Small intestine (tissue), 7 donors: Measurements from ENCODE around the gene SPEG. TPM values are rescaled to one million over a fixed set of nuclear protein-coding genes. Genes with fewer than 3 reads are reported as not detected.
A peak's percentile ranks its signal among the peaks of the same experiment; 100 is the strongest.

Experiments used
- DNase-seq, 2 donors: peaks; one replicate each; pipeline versions ENCODE4 v3.0.0 to v3.0.0-alpha.2; 2013
- FAIRE-seq: peaks from 2 replicates; lab custom pipeline; 2012; peaks lifted over from hg19 to GRCh38; lab: Jason Lieb, UNC
- H3K27ac ChIP-seq, 3 donors: one replicate each; pipeline ENCODE4 v1.5.1; 2013; ENCODE audit warnings: low read length in 2 of 3, mild to moderate bottlenecking in 2 of 3, control low read depth in 1 of 3, inconsistent platforms in 1 of 3, low read depth in 1 of 3, moderate library complexity in 1 of 3
- H3K27me3 ChIP-seq, 3 donors: one replicate each; pipeline ENCODE4 v1.6.1; 2013; ENCODE audit warnings: low read length in 3 of 3, inconsistent platforms in 1 of 3; ENCODE audit not compliant: control insufficient read depth in 3 of 3, insufficient read depth in 3 of 3
- H3K36me3 ChIP-seq, 3 donors: one replicate each; pipeline ENCODE4 v1.6.1; 2013; ENCODE audit warnings: low read length in 3 of 3, inconsistent platforms in 1 of 3, low read depth in 1 of 3, mild to moderate bottlenecking in 1 of 3, moderate library complexity in 1 of 3; ENCODE audit not compliant: control insufficient read depth in 3 of 3, insufficient read depth in 2 of 3
- H3K4me1 ChIP-seq, 3 donors: one replicate each; pipeline ENCODE4 v1.6.1; 2013; ENCODE audit warnings: low read length in 2 of 3, inconsistent platforms in 1 of 3, low read depth in 1 of 3, mild to moderate bottlenecking in 1 of 3, moderate library complexity in 1 of 3; ENCODE audit not compliant: control insufficient read depth in 3 of 3, insufficient read depth in 2 of 3
- H3K4me3 ChIP-seq, 3 donors: one replicate each; pipeline ENCODE4 v1.5.1; 2013; ENCODE audit warnings: low read length in 3 of 3, control low read depth in 1 of 3, inconsistent platforms in 1 of 3, low read depth in 1 of 3, mild to moderate bottlenecking in 1 of 3, moderate library complexity in 1 of 3
- H3K9me3 ChIP-seq, 2 donors: one replicate each; pipeline ENCODE4 v1.6.1; 2013; ENCODE audit warnings: low read depth in 1 of 2, low read length in 1 of 2; ENCODE audit not compliant: control insufficient read depth in 2 of 2, insufficient read depth in 1 of 2
- WGBS, 3 donors: extraction: QIAGEN DNeasy Blood & Tissue Kit; methylation state at CpG; one replicate each; pipeline ENCODE4 v1.1.7; 2013; 5-methylcytosine and 5-hydroxymethylcytosine counted together
- polyA plus RNA-seq, 4 donors: library from polyadenylated mRNA; stranded (reverse) in 3 of 4; unstranded in 1 of 4; fragments of 200-250 nt in 3 of 4; fragments of 120-200 nt in 1 of 4; gene quantifications; one replicate each; pipeline versions ENCODE4 v1.2.1 to v1.2.3, GENCODE V29; 2013
- donor health status: healthy with polysubstance abuse.
- donor health status: control.
- donor health status: control.
- donor health status: Bipolar disorder and iron deficiency.
- donor health status: healthy.

Gene SPEG
- polyA plus RNA-seq, 4 donors, result 0.45 to 15.7 (median 5.3) TPM

DNA sequence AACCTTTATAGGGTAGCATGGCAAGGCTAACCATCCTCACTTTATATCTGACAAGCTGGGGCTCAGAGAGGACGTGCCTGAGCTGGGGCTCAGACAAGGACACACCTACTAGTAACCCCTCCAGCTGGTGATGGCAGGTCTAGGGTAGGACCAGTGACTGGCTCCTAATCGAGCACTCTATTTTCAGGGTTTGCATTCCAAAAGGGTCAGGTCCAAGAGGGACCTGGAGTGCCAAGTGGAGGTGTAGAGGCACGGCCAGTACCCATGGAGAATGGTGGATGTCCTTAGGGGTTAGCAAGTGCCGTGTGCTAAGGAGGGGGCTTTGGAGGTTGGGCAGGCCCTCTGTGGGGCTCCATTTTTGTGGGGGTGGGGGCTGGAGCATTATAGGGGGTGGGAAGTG, 17.7 kb upstream of the SPEG start:
- Histone ChIP-seq H3K36me3 (peaks cover 0 to 11% (median 0%) of the 10 kb centered on the region in 3 donors), H3K4me1 (peaks cover 0 to 9% (median 0%) of the 10 kb centered on the region in 3 donors), H3K4me3 (no peak overlapping the region), H3K9me3 (peaks cover 0 to 2% of the 10 kb centered on the region in 2 donors), H3K27me3 (peaks cover 4 to 58% (median 8%) of the 10 kb centered on the region in 3 donors), H3K27ac (peak overlapping the region in 1 of 3 donors; percentile 44)
- DNase-seq (no peak), FAIRE-seq (no peak)
- WGBS, 3 donors, result 70 to 88% (median 82%) methylated on average over 4 of the region's 4 CpGs

DNA sequence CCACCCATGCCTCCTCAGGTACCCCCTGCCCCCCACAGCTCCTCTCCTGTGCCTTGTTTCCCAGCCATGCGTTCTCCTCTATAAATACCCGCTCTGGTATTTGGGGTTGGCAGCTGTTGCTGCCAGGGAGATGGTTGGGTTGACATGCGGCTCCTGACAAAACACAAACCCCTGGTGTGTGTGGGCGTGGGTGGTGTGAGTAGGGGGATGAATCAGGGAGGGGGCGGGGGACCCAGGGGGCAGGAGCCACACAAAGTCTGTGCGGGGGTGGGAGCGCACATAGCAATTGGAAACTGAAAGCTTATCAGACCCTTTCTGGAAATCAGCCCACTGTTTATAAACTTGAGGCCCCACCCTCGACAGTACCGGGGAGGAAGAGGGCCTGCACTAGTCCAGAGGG, 17.3 kb upstream of the SPEG start:
- peak overlapping the region in 2 of 3 donors; percentile 55 to 65 for H3K27ac ChIP-seq
- no peak overlapping the region for H3K4me3 ChIP-seq
- peaks cover 0 to under 1% of the 10 kb centered on the region in 2 donors for H3K9me3 ChIP-seq
- H3K36me3 ChIP-seq, result peaks cover 0 to 11% (median 0%) of the 10 kb centered on the region in 3 donors
- FAIRE-seq, result no peak
- H3K4me1 ChIP-seq, result peaks cover 0 to 9% (median 0%) of the 10 kb centered on the region in 3 donors
- 27 to 57% (median 44%) methylated on average over 9 of the region's 9 CpGs for WGBS, 3 donors
- H3K27me3 ChIP-seq, result peaks cover 4 to 56% (median 8%) of the 10 kb centered on the region in 3 donors
- DNase-seq, result no peak

DNA sequence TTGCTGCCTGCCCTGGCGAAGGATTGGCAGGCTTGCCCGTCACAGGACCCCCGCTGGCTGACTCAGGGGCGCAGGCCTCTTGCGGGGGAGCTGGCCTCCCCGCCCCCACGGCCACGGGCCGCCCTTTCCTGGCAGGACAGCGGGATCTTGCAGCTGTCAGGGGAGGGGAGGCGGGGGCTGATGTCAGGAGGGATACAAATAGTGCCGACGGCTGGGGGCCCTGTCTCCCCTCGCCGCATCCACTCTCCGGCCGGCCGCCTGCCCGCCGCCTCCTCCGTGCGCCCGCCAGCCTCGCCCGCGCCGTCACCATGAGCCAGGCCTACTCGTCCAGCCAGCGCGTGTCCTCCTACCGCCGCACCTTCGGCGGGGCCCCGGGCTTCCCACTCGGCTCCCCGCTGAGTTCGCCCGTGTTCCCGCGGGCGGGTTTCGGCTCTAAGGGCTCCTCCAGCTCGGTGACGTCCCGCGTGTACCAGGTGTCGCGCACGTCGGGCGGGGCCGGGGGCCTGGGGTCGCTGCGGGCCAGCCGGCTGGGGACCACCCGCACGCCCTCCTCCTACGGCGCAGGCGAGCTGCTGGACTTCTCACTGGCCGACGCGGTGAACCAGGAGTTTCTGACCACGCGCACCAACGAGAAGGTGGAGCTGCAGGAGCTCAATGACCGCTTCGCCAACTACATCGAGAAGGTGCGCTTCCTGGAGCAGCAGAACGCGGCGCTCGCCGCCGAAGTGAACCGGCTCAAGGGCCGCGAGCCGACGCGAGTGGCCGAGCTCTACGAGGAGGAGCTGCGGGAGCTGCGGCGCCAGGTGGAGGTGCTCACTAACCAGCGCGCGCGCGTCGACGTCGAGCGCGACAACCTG, 16.3 kb upstream of the SPEG start, which contains the start of gene DES:
Gene DES, plus strand, starts transcription at position 223 of the 857 bp plus-strand sequence. Its CDS starts 86 bp downstream, at position 309.
- FAIRE-seq (no peak), DNase-seq (peak in 1 of 2 donors; percentile 54)
- 5 to 11% (median 9%) methylated on average over 89 to 98 of the region's 98 CpGs for WGBS, 3 donors
- Histone ChIP-seq H3K4me1 (peaks cover 0 to 9% (median 0%) of the 10 kb centered on the region in 3 donors), H3K27ac (peak within 1 kb of the TSS in 2 of 3 donors; percentile 55 to 65), H3K27me3 (peaks cover 4 to 56% (median 6%) of the 10 kb centered on the region in 3 donors), H3K4me3 (peak within 1 kb of the TSS in 2 of 3 donors; percentile 16 to 37), H3K9me3 (no peaks in the 10 kb centered on the region), H3K36me3 (peaks cover 0 to 14% (median 0%) of the 10 kb centered on the region in 3 donors)

DNA sequence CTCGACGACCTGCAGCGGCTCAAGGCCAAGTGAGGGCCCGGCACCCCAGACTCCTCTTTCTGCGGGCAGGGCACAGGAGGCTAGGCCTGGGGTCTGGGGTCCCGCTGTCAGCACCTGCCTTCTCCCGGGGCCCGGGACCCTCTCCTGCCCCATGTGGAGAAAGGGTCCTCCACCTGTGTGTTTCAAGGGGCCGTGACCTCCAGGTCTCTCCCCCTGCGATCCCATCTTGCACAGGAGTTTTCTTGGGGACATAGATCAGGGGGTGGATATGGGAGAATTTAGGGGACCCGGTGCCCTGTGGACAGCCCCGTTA, 15.7 kb upstream of the SPEG start:
- DNase-seq (no peak), FAIRE-seq (no peak)
- H3K9me3 ChIP-seq, result no peaks in the 10 kb centered on the region
- peak overlapping the region in 2 of 3 donors; percentile 52 to 53 for H3K27ac ChIP-seq
- peak overlapping the region in 2 of 3 donors; percentile 16 to 37 for H3K4me3 ChIP-seq
- H3K27me3 ChIP-seq, result peaks cover 4 to 58% (median 6%) of the 10 kb centered on the region in 3 donors
- WGBS, 3 donors, result 34 to 44% (median 43%) methylated on average over 11 to 12 of the region's 12 CpGs
- peaks cover 0 to 9% (median 0%) of the 10 kb centered on the region in 3 donors for H3K4me1 ChIP-seq
- peaks cover 0 to 14% (median 0%) of the 10 kb centered on the region in 3 donors for H3K36me3 ChIP-seq

DNA sequence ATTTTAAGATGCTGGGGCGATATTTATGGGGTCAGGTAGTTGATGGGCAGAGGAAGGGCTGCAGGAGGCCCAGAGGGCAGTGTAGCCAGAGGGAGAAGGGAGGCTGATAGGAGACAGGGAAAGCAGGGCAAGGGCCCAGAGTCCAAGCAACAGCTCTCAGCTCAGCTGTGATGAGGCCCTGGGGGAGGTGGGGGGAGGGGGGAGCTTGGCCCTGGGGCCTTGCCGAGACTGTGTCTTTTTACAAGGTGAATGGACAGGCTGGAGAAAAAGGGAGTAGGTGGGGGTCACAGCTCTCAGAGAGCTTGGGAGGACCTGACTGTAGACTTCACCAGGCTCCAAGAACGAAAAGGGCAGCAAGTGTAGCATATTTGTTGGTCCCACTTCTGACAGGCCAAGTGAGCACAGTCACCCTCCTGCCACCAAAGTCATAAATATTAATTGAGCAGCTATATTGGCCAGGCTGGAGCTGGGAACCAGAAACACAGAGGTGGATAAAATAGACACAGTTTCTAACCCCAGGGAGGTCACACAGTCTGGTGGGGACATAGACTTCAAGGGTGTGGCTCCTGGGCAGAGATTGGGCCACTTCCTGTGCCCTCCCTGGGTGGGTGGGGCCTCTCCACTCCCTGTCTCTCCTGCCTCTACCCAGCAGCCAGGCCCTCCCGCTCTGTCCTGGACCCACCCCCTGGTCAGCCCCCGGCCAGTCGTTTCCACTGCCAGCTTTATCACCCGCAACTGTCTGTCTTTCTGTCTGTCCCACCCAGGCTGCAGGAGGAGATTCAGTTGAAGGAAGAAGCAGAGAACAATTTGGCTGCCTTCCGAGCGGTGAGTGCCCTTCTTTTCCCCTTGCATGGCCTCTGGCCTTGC, 15.1 kb upstream of the SPEG start:
- H3K27ac ChIP-seq, result peak overlapping the region in 2 of 3 donors; percentile 52 to 53
- FAIRE-seq, result no peak
- H3K4me3 ChIP-seq, result peak overlapping the region in 1 of 3 donors; percentile 37
- peaks cover 0 to 9% (median 0%) of the 10 kb centered on the region in 3 donors for H3K4me1 ChIP-seq
- H3K27me3 ChIP-seq, result peaks cover 4 to 55% (median 6%) of the 10 kb centered on the region in 3 donors
- no peaks in the 10 kb centered on the region for H3K9me3 ChIP-seq
- no peak for DNase-seq
- WGBS, 3 donors, result 63 to 69% (median 65%) methylated on average over 8 to 9 of the region's 9 CpGs
- peaks cover 0 to 14% (median 0%) of the 10 kb centered on the region in 3 donors for H3K36me3 ChIP-seq

DNA sequence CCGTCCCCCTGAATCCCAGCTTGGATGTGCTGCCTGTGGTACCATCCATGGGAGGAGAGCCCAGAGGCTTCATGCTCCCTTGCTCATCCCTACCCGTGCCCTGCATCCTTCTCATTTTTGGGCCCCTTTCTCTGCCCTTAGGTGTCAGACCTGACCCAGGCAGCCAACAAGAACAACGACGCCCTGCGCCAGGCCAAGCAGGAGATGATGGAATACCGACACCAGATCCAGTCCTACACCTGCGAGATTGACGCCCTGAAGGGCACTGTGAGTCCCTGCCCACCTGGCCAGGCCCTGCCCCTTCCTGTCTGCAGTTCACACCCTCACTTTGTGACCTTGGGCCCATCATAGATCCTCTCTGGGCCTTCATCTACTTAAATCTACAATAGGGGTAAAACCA, 14.0 kb upstream of the SPEG start:
- H3K27me3 ChIP-seq, result peaks cover 0 to 56% (median 6%) of the 10 kb centered on the region in 3 donors
- no peaks in the 10 kb centered on the region for H3K9me3 ChIP-seq
- peak overlapping the region in 1 of 3 donors; percentile 37 for H3K4me3 ChIP-seq
- no peak for DNase-seq
- H3K27ac ChIP-seq, result peak overlapping the region in 1 of 3 donors; percentile 33
- FAIRE-seq, result no peak
- peaks cover 0 to 14% (median 0%) of the 10 kb centered on the region in 3 donors for H3K36me3 ChIP-seq
- WGBS, 3 donors, result 63 to 85% (median 66%) methylated on average over 8 of the region's 8 CpGs
- H3K4me1 ChIP-seq, result peaks cover 0 to 9% (median 0%) of the 10 kb centered on the region in 3 donors

DNA sequence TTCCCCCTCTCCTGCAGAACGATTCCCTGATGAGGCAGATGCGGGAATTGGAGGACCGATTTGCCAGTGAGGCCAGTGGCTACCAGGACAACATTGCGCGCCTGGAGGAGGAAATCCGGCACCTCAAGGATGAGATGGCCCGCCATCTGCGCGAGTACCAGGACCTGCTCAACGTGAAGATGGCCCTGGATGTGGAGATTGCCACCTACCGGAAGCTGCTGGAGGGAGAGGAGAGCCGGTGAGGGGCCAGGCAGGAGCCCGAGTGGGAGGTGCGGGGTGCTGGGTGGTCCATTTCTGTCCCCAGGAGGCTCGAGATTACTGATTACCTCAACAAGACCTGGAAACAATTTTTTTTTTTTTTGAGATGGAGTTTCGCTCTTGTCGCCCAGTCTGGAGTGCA, 13.3 kb upstream of the SPEG start:
- peak overlapping the region in 1 of 3 donors; percentile 37 for H3K4me3 ChIP-seq
- DNase-seq (no peak), FAIRE-seq (no peak)
- peaks cover 0 to 15% (median 0%) of the 10 kb centered on the region in 3 donors for H3K36me3 ChIP-seq
- no peaks in the 10 kb centered on the region for H3K9me3 ChIP-seq
- H3K4me1 ChIP-seq, result peaks cover 0 to 9% (median 0%) of the 10 kb centered on the region in 3 donors
- WGBS, 3 donors, result 81 to 87% (median 86%) methylated on average over 17 of the region's 17 CpGs
- H3K27ac ChIP-seq, result peak overlapping the region in 1 of 3 donors; percentile 33
- peaks cover 0 to 51% (median 6%) of the 10 kb centered on the region in 3 donors for H3K27me3 ChIP-seq
